Endometrial microvascular endothelial cells (primary cell): ENCODE results near the gene ZBTB22. TPM values are rescaled to one million over a fixed set of nuclear protein-coding genes. Genes with fewer than 3 reads are reported as not detected.
"Not testable (repeated sequence)": the region's sequence is repeated elsewhere in the genome, so short reads cannot be mapped to it uniquely, and the experiment has no call there.

Source experiments
- in situ Hi-C: cut with HindIII; loops from 2 replicates; pipeline ENCODE4 v1.10.0; 2017; ENCODE audit warnings: low sequenced_read_pairs, low pct_unique_long_range_greater_than_20kb; ENCODE audit errors: inconsistent ontology term
- total RNA-seq: library from RNA; depleted of rRNA; stranded (reverse); fragments of >200 nt; gene quantifications from one replicate; pipeline ENCODE4 v1.2.3, GENCODE V29; 2015; ENCODE audit errors: inconsistent ontology term

The ZBTB22 gene
- 29.3 TPM for total RNA-seq

DNA sequence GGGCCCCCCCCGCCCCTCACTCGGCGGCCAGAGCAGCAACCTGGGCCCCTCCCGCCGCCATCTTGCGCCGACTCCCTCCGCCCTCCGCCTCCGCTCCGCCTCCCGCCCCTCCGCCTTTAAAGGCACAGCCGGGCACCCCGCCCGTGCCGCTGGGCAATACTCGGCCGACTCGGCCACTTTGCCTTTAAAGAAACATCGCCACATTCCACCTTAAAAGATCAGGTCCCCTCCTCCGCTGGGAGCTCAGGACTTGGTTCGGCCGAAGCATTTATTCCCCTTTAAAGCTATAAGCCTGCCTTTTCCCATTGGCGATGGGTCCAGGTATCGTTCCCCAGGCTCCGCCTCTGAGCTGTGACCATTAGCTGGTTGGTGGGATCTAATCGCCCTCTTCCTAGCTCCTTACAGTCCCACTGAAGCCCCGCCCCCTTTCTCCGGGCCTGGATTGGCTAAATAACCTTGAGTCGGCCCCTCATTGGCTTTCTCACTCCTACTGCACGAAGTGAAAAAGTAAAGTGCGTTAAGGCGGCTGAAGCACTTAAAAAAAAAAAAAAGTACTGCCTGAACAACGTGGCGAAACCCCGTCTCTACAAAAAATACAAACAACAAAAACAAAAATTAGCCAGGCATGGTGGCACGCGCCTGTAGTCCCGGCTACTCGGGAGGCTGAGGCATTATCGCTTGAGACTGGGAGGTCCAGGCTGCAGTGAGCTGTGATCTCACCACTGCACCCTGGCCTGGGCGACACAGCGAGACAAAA lies at the start of gene ZBTB22:
Gene ZBTB22, minus strand, starts transcription at position 76 of the 757 bp plus-strand sequence. CDS start 828 bp downstream, outside the sequence.
- in situ Hi-C loops, result no loop called here

GRCh38 chr6:33367009-33367714 lies 49.6 kb upstream of the ZBTB22 start:
- in situ Hi-C loops, result no loop called here

DNA sequence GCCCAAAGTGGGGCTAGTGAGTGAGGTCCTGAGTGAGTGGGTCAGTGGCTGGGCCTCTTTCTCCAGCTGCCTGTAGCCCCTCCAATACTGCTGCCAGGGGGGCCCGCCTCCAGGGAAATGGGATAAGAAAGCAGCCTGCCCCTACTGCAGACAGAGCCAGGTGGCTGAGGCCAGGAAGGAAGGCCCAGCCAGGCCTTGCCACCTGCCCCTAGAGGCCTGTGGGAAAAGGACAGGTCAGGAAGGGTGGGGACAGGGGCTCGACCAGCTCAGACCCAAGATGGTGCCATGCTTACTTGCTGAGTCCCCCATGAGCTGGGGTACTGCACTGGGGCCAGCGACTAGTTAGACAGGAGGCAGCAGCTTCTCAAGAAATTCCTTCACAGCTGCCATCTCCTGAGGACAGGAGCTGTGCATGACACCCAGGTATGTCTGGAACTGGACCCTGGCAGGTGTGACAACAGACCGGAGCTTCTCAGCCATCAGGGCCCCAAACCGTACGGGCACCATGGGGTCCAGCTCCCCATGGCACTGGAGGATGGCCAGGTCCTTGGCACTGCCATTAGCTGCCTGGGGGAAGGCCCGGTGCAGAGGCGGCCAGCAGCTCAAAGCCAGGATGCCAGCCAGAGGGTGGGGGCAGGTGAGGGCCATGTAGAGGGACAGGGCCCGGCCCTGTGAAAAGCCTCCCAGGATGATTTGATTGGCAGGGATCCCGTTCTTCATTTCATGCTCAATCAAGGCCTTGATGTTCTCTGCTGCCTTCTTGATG lies 47.8 kb upstream of the ZBTB22 start:
- in situ Hi-C loops, result not testable (repeated sequence)

GRCh38 chr6:33364475-33365205 lies 47.1 kb upstream of the ZBTB22 start:
- in situ Hi-C loops, result not testable (repeated sequence)

GRCh38 chr6:33363486-33363885 lies 45.9 kb upstream of the ZBTB22 start:
- in situ Hi-C loops, result not testable (repeated sequence)

GRCh38 chr6:33359331-33359730 lies 41.8 kb upstream of the ZBTB22 start:
- in situ Hi-C loops, result no loop called here

DNA sequence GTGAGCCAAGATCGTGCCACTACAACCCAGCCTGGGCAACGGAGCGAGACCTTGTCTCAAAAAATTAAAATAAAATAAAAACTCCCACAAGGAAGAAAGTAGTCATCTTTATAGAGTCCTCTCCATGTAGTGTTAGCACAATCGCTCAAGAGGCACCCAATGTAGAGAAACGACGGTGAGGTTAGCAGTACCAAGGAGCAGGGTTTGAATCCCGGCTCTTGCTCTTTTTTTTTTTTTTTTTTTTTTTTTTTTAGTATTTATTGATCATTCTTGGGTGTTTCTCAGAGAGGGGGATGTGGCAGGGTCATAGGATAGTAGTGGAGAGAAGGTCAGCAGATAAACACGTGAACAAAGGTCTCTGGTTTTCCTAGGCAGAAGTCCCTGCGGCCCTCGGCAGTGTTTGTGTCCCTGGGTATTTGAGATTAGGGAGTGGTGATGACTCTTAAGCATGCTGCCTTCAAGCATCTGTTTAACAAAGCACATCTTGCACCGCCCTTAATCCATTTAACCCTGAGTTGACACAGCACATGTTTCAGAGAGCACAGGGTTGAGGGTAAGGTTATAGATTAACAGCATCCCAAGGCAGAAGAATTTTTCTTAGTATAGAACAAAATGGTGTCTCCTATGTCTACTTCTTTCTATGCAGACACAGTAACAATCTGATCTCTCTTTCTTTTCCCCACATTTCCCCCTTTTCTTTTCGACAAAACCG lies 39.8 kb upstream of the ZBTB22 start:
- in situ Hi-C loops, result not testable (repeated sequence)

DNA sequence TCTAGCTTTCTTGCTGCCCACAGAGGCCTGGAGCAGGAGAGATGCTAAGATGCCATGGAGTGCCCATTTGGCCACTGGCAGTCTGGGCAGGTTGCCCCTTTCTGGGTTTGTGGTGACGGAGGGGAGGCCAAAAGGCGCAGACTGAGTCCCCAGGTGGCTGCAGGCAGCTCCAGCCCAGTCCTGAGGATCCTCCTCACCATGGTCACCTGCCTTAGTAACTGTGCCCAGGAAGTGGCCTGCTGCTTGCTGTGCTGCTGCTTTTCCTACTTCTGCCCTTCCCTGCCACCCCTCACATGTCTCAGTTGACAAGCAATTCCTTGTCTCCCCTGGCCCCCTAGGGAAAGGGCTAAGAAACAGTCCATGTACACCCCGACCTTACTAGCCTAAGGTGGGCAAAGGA lies 38.8 kb upstream of the ZBTB22 start:
- in situ Hi-C loops, result no loop called here

DNA sequence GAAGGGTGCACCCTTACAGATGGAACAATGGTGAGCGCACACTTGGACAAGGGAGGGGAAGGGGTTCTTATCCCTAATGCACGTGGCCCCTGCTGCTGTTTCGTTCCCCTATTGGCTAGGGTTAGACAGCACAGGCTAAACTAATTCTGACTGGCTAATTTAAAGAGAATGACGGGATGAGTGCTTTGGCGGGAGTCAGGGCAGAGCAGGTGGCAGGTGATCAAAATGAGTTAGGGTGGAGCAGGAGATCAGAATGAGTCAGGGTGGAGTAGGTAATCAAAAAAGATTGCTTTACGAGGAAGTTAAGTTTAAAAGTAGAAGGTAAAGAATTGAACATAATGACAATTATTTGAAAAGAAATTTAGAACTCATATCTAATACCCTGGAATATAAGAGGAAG lies 38.3 kb upstream of the ZBTB22 start:
- in situ Hi-C loops, result not testable (repeated sequence)

GRCh38 chr6:33347816-33348215 lies 30.3 kb upstream of the ZBTB22 start:
- in situ Hi-C loops, result no loop called here

DNA sequence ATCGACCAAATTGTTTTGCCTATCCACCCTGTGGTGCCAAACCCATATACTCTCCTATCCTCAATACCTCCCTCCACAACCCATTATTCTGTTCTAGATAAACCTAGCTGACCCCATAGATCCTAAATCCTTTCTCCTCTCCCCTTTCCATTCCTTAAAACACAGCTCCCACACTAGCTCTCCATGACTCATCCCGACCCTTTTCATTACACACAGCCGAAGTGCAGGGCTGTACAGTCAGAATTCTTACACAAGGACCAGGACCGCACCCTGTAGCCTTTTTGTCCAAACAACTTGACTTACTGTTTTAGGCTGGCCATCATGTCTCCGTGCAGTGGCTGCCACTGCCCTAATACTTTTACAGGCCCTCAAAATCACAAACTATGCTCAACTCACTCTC lies 29.4 kb upstream of the ZBTB22 start:
- in situ Hi-C loops, result not testable (repeated sequence)

DNA sequence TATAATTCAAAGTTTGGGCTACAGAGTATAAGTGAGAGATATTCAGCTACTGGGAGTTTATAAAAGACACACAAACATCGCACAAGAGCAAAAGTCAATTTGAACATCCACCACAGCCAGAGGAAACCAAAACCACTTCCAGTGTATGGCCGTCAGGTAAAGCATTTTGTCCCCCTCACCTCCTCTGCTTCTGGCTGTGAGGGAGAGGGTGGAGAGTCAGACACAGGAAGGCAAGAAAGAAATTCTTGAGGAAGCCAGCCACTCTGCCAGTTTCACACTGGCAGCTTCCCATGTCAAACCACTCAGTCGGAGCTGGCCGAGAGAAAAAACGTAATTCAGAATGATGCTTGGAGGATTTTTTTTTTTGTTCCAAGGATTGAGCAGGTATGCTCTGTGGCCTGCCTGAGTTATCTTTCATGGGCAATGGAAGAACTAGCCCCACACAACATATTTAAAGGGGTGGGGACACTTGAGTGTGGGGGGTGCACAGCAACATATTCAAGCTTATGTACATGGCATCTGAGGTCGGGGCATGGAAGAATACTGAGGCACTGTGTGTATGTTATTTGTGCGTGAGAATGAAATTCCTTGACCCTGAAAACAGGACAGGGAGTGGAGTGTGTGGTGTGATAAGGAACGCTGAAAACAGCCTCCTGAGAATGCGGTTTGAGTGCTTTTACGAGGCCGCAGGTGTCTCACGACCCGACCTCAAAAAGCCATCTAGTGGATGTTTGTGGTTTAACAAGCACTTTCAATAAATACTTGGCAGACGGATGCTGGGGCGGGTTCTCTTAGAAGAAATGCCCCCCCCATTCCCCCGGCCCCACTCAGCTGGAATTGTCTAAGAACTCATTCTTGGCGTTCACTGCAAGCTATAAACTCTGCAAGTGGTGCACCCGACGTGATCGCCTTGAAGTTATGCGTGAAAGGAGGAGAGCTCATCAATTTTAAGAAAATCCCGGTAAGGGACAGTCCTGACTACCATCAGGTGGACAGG lies 27.5 kb upstream of the ZBTB22 start:
- in situ Hi-C loops, result no loop called here

DNA sequence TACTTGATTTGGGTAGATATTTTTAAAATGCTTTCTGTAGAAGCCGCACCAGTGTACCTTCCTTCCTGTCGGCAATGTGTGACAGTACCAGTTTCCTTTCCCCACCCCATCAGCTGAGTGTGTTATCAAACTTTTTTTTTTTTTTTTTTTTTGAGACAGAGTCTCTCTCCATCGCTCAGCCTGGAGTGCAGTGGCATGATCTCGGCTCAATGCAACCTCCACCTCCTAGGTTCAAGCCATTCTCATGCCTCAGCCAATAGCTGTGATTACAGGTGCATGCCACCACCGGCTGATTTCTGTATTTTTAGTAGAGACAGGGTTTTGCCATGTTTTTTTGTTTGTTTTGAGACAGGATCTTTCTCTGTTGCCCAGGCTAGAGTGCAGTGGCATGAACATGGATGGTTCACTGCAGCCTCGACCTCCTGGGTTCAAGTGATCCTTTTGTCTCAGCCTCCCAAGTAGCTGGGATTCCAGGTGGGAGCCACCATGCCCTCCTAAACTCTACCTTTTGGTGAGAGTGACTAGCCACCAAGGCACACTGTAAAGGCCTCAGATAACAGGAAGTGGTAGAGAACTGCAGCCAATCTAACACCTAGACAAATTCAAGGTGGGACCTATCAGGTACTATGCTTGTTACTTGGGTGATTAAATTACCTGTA lies 26.5 kb upstream of the ZBTB22 start:
- in situ Hi-C loops, result no loop called here

DNA sequence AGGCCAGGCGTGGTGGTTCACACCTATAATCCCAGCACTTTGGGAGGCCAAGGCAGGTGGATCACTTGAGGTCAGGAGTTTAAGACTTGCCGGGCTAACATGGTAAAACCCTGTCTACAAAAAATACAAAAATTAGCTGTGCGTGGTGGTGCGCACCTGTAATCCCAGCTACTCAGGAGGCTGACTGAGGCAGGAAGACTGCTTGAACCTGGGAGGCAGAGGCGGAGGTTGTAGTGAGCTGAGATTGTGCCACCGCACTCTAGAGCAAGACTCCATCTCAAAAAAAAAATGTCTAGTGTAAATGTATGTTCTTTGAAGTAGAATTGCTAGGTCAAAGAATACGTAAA lies 26.0 kb upstream of the ZBTB22 start:
- in situ Hi-C loops, result not testable (repeated sequence)

GRCh38 chr6:33339193-33339592 lies 21.6 kb upstream of the ZBTB22 start:
- in situ Hi-C loops, result no loop called here

GRCh38 chr6:33336495-33336894 lies 19.0 kb upstream of the ZBTB22 start:
- in situ Hi-C loops, result no loop called here

GRCh38 chr6:33335916-33336315 lies 18.4 kb upstream of the ZBTB22 start:
- in situ Hi-C loops, result no loop called here
